ENCODE measurements around the gene ZNF324B.
"Not testable (repeated sequence)": the region's sequence is repeated elsewhere in the genome, so short reads cannot be mapped to it uniquely, and the experiment has no call there.

ZNF324B gene

DNA sequence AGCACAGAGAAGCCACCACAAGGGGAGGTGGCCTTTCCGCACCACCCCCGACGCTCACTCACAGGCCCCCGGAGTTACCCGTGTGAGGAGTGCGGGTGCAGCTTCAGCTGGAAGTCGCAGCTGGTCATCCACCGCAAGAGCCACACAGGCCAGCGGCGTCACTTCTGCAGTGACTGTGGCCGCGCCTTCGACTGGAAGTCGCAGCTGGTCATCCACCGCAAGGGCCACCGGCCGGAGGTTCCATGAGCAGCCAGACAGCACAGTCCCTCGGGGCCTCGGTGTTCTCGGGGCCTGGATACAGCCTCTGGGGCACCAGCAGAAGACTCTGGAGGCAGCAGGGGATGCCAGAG, 29.0 kb downstream of the ZNF324B start:
- DNase-seq (ENCODE audit: low spot score), result no peak

DNA sequence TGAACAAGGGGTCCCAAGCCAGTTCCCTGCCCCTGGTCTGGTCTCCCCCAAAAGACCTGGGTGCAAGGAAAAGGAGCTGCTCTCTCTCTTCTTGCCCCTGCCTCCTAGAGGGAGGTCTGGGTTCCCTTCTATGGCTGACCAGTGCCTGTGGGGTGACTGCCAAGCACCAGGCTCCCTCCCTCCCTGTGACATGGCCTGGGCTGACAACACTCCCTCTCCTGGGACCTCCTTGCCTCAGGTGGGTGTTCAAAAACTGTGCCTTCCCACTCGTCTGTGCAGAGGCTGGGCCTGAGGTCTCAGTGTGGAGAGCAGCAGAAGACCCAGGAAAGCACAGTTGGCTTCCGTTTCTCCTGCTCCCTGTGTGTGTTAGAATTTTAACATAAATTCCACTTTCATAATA, 29.4 kb downstream of the ZNF324B start:
- no peak for DNase-seq (ENCODE audit: low spot score)

DNA sequence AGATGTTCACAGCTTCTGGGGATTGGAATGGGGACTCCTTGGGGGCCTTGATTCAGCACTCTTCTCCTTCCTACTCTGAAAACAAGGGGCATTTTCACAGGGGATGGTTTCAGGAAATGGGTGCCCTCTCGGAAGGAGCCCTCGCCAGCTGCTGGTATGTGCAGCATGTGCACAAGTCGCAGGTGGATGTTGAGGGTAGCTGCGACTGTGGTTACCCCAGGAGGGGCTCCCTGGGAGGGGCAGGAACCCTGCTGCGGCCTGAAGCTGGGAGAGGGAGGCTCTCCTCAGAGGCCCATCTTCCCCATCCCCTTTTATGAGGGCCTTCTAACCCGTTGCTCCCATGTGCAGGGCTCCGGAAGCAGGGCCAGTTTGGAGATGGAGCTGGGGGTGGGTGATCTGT, 30.9 kb downstream of the ZNF324B start:
- no peak for DNase-seq (ENCODE audit: low spot score)

DNA sequence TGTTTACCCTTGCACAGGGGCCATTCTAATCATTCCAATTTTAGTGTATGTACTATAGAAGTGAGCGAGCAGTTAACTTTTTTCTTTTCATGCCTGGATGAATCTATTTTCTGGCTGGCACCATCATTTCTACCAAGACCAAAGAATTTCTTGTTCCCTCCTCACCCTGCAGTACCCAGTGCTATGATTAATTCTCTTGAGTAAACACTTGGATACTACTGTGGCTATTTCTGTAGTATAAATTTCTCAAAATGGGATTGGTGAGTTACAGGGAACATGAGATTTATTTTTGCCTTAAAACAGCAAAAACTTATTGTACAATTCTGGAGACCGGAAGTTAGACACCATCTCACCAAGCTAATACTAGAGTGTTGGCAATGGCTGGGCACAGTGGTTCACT, 32.4 kb downstream of the ZNF324B start:
- DNase-seq (ENCODE audit: low spot score), result no peak

DNA sequence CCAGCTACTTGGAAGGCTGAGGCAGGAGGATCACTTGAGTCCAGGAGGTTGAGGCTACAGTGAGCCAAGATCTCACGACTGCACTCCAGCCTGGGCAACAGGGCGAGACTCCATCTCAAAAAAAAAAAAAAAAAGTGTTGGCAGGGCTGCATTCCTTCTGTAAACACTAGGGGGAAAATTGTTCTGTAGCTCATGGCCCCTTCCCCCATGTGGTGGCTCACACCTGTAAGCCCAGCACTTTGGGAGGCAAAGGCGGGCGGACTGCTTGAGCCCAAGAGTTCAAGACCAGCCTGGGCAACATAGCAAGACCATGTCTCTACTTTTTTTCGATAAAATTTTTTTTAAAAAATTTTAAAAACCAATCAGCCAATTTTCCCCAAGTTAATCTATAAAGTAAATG, 32.9 kb downstream of the ZNF324B start:
- DNase-seq (ENCODE audit: low spot score), result not testable (repeated sequence)

DNA sequence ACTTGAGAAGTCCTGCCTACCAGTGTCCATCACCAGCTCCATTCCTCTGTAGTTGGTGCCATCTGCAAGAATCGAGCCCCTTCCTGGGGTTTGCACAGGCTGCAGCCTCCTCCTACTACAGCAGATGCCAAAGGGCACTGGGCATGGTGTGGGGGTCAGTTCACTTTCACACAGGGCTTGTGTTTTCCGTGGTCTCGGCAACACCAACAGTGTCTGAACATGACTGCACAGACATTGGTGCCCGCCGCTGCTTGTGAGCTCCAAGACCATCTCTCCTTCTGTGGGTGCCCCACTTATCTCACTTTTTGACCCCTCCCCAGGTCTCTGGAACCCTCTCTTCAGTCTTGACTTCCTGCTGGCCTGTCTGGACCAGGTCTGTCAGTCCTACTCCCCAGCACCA, 40.0 kb downstream of the ZNF324B start:
- no peak for DNase-seq (ENCODE audit: low spot score)

DNA sequence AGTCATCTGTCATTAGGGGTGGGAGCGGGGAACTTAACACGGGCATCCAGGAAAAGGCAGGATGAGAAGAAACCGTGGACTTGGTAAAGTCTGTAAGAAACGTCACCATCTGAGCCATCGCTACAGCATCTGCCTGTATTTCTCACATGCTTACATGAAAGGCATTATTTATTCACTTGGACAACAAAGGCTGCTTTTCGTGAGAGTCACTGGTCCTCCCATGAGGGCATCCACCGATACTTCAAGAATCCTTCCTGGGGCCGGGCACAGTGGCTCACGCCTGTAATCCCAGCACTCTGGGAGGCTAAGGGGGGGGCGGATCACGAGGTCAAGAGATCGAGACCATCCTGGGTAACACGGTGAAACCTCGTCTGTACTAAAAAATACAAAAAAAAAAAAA, 40.8 kb downstream of the ZNF324B start:
- DNase-seq (ENCODE audit: low spot score), result no peak

DNA sequence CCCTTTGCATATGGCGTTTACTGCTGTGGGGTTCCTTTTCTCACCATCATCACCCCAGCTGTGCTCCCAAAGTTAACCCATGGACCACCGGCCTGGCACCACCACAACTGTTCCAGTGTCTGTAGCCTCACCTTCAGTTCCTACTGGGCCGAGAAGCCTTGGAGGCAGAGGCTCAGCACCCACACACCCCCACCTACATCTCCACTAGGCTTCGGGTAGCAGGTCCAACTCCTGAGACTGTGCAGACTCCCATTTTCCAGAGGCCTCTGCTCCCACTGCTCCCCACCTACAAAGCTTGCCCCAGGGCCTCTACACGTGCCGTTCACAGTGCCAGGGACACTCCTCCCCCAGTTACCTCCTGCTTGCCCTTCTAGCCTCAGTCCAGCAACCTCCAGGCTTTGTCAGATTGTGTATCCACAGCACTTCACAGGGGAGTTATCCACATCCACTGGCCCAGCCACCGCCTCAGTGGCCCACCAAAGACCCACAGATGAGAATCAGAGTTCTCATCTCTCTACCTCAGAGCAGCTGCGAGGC, 46.3 kb downstream of the ZNF324B start:
- no peak for DNase-seq (ENCODE audit: low spot score)

DNA sequence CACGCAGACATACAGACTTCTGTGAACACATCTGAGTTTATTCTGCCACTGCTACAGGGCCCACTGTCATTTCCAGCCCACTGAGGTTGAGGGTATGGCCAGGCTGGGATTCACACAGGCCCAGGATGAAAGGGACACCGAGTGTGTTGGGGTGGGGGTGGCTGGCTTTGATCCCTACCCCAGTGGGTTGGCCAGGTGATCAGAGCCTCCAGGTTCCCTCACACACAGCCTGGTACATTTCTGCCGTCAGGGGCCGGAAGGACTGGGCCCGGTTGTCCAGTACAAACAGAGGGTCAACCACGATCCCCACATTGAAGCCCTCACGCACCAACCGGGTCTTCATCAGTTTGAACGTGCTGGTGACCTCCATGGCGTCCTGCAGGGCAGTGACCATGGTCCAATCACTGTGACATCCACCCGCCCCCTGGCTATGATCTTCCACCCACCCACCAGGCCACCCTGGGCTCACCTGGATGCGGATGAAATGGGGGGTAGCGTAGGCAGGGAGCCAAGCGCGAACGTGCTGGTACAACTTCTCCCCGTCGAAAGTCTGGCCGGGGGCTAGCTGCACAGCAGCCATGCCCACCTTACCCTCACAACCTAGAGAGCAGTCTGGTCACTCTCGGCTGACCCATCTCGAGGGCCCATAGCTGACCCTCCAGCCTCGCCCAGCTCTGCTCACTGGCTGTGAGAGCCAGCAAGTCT, 47.0 kb downstream of the ZNF324B start:
- DNase-seq (ENCODE audit: low spot score), result no peak

DNA sequence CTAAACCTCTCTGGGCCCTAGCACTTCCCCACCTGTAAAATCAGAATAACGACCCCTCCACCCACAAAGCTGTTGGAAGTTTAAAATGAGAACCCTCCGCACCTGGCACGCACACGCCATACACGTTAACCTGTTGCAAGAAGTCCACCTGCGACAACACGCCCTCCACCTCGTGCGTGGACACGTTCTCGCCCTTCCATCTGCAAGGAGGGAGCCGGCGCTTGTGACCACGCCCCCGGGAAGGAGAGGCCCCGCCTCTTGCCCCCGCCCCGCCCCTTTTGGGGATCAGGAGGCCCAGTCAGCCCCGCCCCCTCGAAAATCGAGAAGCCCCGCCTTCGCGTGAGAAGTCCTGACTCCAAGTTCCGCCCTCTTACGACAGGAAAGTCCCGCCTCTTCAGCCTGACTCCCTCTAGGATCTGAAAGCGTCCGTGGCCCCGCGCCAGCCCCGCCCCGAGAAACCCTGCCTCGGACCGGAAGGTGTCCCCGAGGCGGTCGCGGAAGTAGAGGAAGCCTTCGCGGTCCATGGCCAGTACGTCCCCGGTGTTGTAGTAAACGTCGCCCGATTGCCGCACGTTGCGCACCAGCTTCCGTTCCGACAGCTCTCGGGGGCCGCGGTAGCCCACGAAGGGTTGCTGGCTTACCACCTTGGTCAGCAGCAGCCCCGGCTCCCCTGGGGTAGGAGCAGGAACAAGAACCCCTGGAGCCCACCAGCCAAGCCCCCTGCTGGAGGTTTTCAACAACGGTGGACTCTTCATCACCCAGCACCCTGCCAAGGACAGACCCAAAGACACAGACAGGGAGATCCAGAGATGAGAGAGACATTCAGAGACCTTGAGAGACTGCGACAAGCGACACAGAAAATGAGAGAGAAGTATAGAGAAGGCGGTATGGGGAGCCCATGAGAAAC, 47.9 kb downstream of the ZNF324B start:
- peak; percentile 99 for DNase-seq (ENCODE audit: low spot score)

DNA sequence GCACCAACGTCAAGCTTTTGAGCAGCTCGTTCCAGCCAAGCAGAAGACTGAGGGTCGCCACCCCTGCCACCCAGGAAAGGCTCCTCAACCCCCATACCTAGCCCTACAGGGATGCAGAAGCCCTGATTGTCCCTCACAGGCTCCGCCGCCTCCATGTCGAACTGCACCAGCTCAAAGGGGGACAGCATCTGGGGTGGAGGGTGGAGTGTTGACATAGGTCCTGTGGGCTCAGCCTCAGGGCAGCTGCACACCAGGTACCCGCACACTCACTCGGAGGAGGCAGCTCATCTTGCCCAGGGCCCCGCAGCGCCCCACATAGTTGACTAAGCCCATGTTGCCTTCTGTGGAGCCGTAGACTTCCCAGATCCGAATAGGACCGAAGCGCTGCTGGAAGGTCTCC, 48.8 kb downstream of the ZNF324B start:
- no peak for DNase-seq (ENCODE audit: low spot score)
